H1 (cell line): Measurements from ENCODE around the gene CD1D. TPM values are rescaled to one million over a fixed set of nuclear protein-coding genes. Genes with fewer than 3 reads are reported as not detected.

ENCODE experiments used
- CTCF ChIA-PET: fragments of 300-600 bp; sonication (Branson Sonifier 250); formaldehyde crosslinking; loops from one replicate; lab custom pipeline; 2021; ENCODE audit not compliant: partially characterized antibody; lab: Charles Lee
- POLR2A ChIA-PET: fragments of 300-600 bp; sonication (Branson Sonifier 250); formaldehyde crosslinking; loops from one replicate; lab custom pipeline; 2021; ENCODE audit warnings: inconsistent platforms; ENCODE audit not compliant: partially characterized antibody; lab: Charles Lee
- DNase-seq, 2 experiments: peaks; one replicate each; pipeline versions ENCODE4 v3.0.0 to v3.0.0-alpha.2; 2010 to 2022; ENCODE audit warnings: low spot score in 2 of 2, low read depth in 1 of 2, mixed read lengths in 1 of 2
- FAIRE-seq: peaks from 2 replicates; lab custom pipeline; 2011; peaks lifted over from hg19 to GRCh38; lab: Jason Lieb, UNC
- H2AFZ ChIP-seq: 2 replicates; pipeline ENCODE4 v1.8.1; 2012; ENCODE audit warnings: low read length, inconsistent platforms
- H2AK5ac ChIP-seq: 2 replicates; pipeline ENCODE4 v1.6.1; 2013; ENCODE audit warnings: low read depth, low read length
- H2BK120ac ChIP-seq: replicated peaks from 2 replicates; pipeline ENCODE3; 2013; ENCODE audit warnings: low read depth, low read length, inconsistent platforms
- H2BK12ac ChIP-seq: 2 replicates; pipeline ENCODE4 v1.6.1; 2013; ENCODE audit warnings: low read depth, low read length
- H2BK15ac ChIP-seq: 2 replicates; pipeline ENCODE4 v1.6.1; 2013; ENCODE audit warnings: low read length
- H2BK20ac ChIP-seq: 2 replicates; pipeline ENCODE4 v1.6.1; 2013; ENCODE audit warnings: low read length
- H2BK5ac ChIP-seq: 2 replicates; pipeline ENCODE4 v1.6.1; 2013; ENCODE audit warnings: low read depth, low read length
- H3K14ac ChIP-seq: 2 replicates; pipeline ENCODE4 v1.6.1; 2013; ENCODE audit warnings: inconsistent platforms; ENCODE audit not compliant: insufficient read length
- H3K18ac ChIP-seq: 2 replicates; pipeline ENCODE4 v1.6.1; 2013; ENCODE audit warnings: low read length; ENCODE audit errors: extremely low read depth
- H3K23ac ChIP-seq: 2 replicates; pipeline ENCODE4 v1.6.1; 2013; ENCODE audit warnings: inconsistent platforms; ENCODE audit not compliant: insufficient read length
- H3K23me2 ChIP-seq: 2 replicates; pipeline ENCODE4 v1.6.1; 2013; ENCODE audit warnings: low read depth, low read length
- H3K27ac ChIP-seq: 2 replicates; pipeline ENCODE4 v1.6.1; 2011; ENCODE audit warnings: low read depth, low read length, inconsistent platforms
- H3K27me3 ChIP-seq, 4 experiments: replicated peaks in 1 of 4; 1 replicate in 1 of 4; 2 replicates in 3 of 4; pipeline versions ENCODE4 v1.6.1 to v1.8.1; 2011 to 2013; ENCODE audit warnings: low read length in 3 of 4, mild to moderate bottlenecking in 3 of 4, inconsistent platforms in 2 of 4, mixed read lengths in 2 of 4, moderate library complexity in 1 of 4; ENCODE audit not compliant: control insufficient read depth in 3 of 4, insufficient read depth in 3 of 4; ENCODE audit errors: extremely low read depth in 1 of 4
- H3K36me3 ChIP-seq, 4 experiments: 2 replicates each; pipeline versions ENCODE4 v1.6.1 to v1.8.1; 2011 to 2013; ENCODE audit warnings: mild to moderate bottlenecking in 4 of 4, low read length in 3 of 4, moderate library complexity in 2 of 4, control low read depth in 1 of 4, inconsistent platforms in 1 of 4; ENCODE audit not compliant: insufficient read depth in 4 of 4, control insufficient read depth in 2 of 4
- H3K4ac ChIP-seq: replicated peaks from 2 replicates; pipeline ENCODE3; 2013; ENCODE audit warnings: low read length, low read depth, mixed read lengths, inconsistent platforms; ENCODE audit not compliant: insufficient read length
- H3K4me1 ChIP-seq, 4 experiments: replicated peaks in 1 of 4; 1 replicate in 1 of 4; 2 replicates in 3 of 4; pipeline versions ENCODE4 v1.6.1 to v1.8.1; 2011 to 2013; ENCODE audit warnings: low read length in 3 of 4, inconsistent platforms in 2 of 4, mixed read lengths in 1 of 4; ENCODE audit not compliant: insufficient read depth in 4 of 4, control insufficient read depth in 3 of 4
- H3K4me2 ChIP-seq, 2 experiments: 2 replicates each; pipeline versions ENCODE4 v1.6.1 to v1.8.1; 2011 to 2013; ENCODE audit warnings: low read depth in 2 of 2, low read length in 2 of 2, control low read depth in 1 of 2, inconsistent platforms in 1 of 2, mild to moderate bottlenecking in 1 of 2; ENCODE audit not compliant: insufficient read depth in 1 of 2
- H3K4me3 ChIP-seq, 4 experiments: fragments of 200-600, 300-600 bp in 1 of 4; sonication (generic), shearing (Covaris generic), sonication (Bioruptor Twin) in 1 of 4; 2 replicates each; pipeline versions ENCODE4 v1.5.1 to v1.8.1; 2011 to 2016; ENCODE audit warnings: low read length in 4 of 4, low read depth in 3 of 4, control low read depth in 2 of 4, inconsistent platforms in 2 of 4, mild to moderate bottlenecking in 2 of 4, mixed read lengths in 1 of 4, moderate library complexity in 1 of 4; ENCODE audit not compliant: insufficient read depth in 2 of 4; ENCODE audit errors: extremely low read depth in 1 of 4
- H3K56ac ChIP-seq: replicated peaks from 2 replicates; pipeline ENCODE3; 2013; ENCODE audit warnings: low read depth, mild to moderate bottlenecking, mixed read lengths, low read length, inconsistent platforms; ENCODE audit not compliant: insufficient read length
- H3K79me1 ChIP-seq: 2 replicates; pipeline ENCODE4 v1.6.1; 2013; ENCODE audit warnings: low read depth, low read length, control low read depth
- H3K79me2 ChIP-seq, 2 experiments: 2 replicates each; pipeline versions ENCODE4 v1.6.1 to v1.8.1; 2012 to 2013; ENCODE audit warnings: low read length in 2 of 2, mild to moderate bottlenecking in 2 of 2, inconsistent platforms in 1 of 2; ENCODE audit not compliant: insufficient read depth in 2 of 2, control insufficient read depth in 1 of 2
- H3K9ac ChIP-seq, 4 experiments: replicated peaks in 1 of 4; 1 replicate in 1 of 4; 2 replicates in 3 of 4; pipeline versions ENCODE4 v1.6.1 to v1.8.1; 2011 to 2013; ENCODE audit warnings: low read depth in 3 of 4, low read length in 3 of 4, control low read depth in 2 of 4, mild to moderate bottlenecking in 2 of 4, moderate library complexity in 2 of 4, inconsistent platforms in 1 of 4; ENCODE audit errors: extremely low read depth in 1 of 4
- H3K9me3 ChIP-seq, 2 experiments: 2 replicates each; pipeline versions ENCODE4 v1.6.1 to v1.8.1; 2012 to 2013; ENCODE audit warnings: mild to moderate bottlenecking in 2 of 2, moderate library complexity in 2 of 2, control low read depth in 1 of 2, inconsistent platforms in 1 of 2, low read depth in 1 of 2, low read length in 1 of 2, mixed read lengths in 1 of 2; ENCODE audit not compliant: insufficient read depth in 2 of 2
- H4K20me1 ChIP-seq, 2 experiments: replicated peaks in 1 of 2; 2 replicates each; pipeline versions ENCODE3 to v1.8.1; 2011 to 2013; ENCODE audit warnings: inconsistent platforms in 2 of 2, low read length in 2 of 2, mild to moderate bottlenecking in 1 of 2; ENCODE audit not compliant: insufficient read depth in 2 of 2, control insufficient read depth in 1 of 2
- H4K5ac ChIP-seq: 2 replicates; pipeline ENCODE4 v1.6.1; 2013; ENCODE audit warnings: low read length, low read depth, mixed read lengths, inconsistent platforms; ENCODE audit not compliant: insufficient read length
- H4K8ac ChIP-seq: 2 replicates; pipeline ENCODE4 v1.8.0; 2013; ENCODE audit warnings: mild to moderate bottlenecking, moderate library complexity, low read length, inconsistent platforms; ENCODE audit not compliant: insufficient read depth; ENCODE audit errors: extremely low read depth
- H4K91ac ChIP-seq: replicated peaks from 2 replicates; pipeline ENCODE3; 2013; ENCODE audit warnings: low read length, mixed read lengths, inconsistent platforms; ENCODE audit not compliant: insufficient read length
- ASH2L ChIP-seq: fragments of 200-600, 300-600 bp; sonication (generic); IDR thresholded peaks from one replicate; pipeline ENCODE4 v1.7.1; 2017; ENCODE audit warnings: low read length
- BRCA1 ChIP-seq: IDR thresholded peaks from 2 replicates; pipeline ENCODE4 v1.6.1; 2012; ENCODE audit warnings: low read depth, low read length, improper control_type of control experiment
- CTBP2 ChIP-seq: IDR thresholded peaks from 2 replicates; pipeline ENCODE4 v1.7.0; 2011; ENCODE audit warnings: borderline replicate concordance, mild to moderate bottlenecking, moderate library complexity, mixed read lengths, low read length; ENCODE audit not compliant: insufficient read depth, insufficient read length
- FOSL1 ChIP-seq: IDR thresholded peaks from 2 replicates; pipeline ENCODE4 v1.6.1; 2011; ENCODE audit warnings: mild to moderate bottlenecking, low read depth, low read length, moderate library complexity; ENCODE audit not compliant: insufficient read depth
- GABPA ChIP-seq: IDR thresholded peaks from 2 replicates; pipeline ENCODE4 v1.6.1; 2011; ENCODE audit warnings: mild to moderate bottlenecking, low read length, moderate library complexity, borderline replicate concordance; ENCODE audit not compliant: insufficient read depth
- GTF2F1 ChIP-seq: IDR thresholded peaks from 2 replicates; pipeline ENCODE4 v1.6.1; 2012; ENCODE audit warnings: low read depth, low read length, improper control_type of control experiment, borderline replicate concordance
- KDM5A ChIP-seq: fragments of 200-600 bp; IDR thresholded peaks from 2 replicates; pipeline ENCODE4 v1.7.1; 2012; ENCODE audit warnings: mild to moderate bottlenecking, low read length, inconsistent platforms, mixed read lengths
- PHF8 ChIP-seq: fragments of 200-600 bp; sonication (generic); conservative IDR thresholded peaks from 2 replicates; pipeline ENCODE4 v1.7.1; 2012; ENCODE audit warnings: low read depth, mild to moderate bottlenecking, inconsistent platforms, low read length, moderate library complexity
- POU5F1 ChIP-seq: IDR thresholded peaks from 2 replicates; pipeline ENCODE4 v1.6.1; 2011; ENCODE audit warnings: low read depth, mild to moderate bottlenecking, low read length, moderate library complexity
- RXRA ChIP-seq: IDR thresholded peaks from 2 replicates; pipeline ENCODE4 v1.6.1; 2011; ENCODE audit warnings: low read depth, mild to moderate bottlenecking, low read length, moderate library complexity; ENCODE audit not compliant: insufficient read depth
- SAP30 ChIP-seq: fragments of 300-600 bp; sonication (generic); IDR thresholded peaks from 2 replicates; pipeline ENCODE4 v1.7.1; 2012; ENCODE audit warnings: low read length, moderate library complexity, mild to moderate bottlenecking, inconsistent platforms; ENCODE audit not compliant: insufficient read depth, insufficient replicate concordance
- SIN3A ChIP-seq, 2 experiments: IDR thresholded peaks in 1 of 2; conservative IDR thresholded peaks in 1 of 2; 2 replicates each; pipeline ENCODE4 v1.6.1; 2011 to 2012; ENCODE audit warnings: low read length in 2 of 2, improper control_type of control experiment in 1 of 2, low read depth in 1 of 2, mild to moderate bottlenecking in 1 of 2
- SIRT6 ChIP-seq: IDR thresholded peaks from one replicate; pipeline ENCODE4 v1.7.1; 2012; ENCODE audit warnings: low read length, inconsistent platforms
- TAF1 ChIP-seq: IDR thresholded peaks from 2 replicates; pipeline ENCODE4 v1.6.1; 2011; ENCODE audit warnings: mild to moderate bottlenecking, low read depth, low read length
- WGBS, 2 experiments: shearing (Covaris generic) in 1 of 2; methylation state at CpG; one replicate each; pipeline versions ENCODE4 v1.1.6 to v1.1.7; 2013 to 2015; ENCODE audit warnings: low lambda C conversion rate in 2 of 2, mixed read lengths in 2 of 2, inconsistent platforms in 1 of 2, low coverage in 1 of 2, missing lambda C conversion rate in 1 of 2; ENCODE audit not compliant: insufficient replicate concordance in 2 of 2, insufficient coverage in 1 of 2, insufficient read length in 1 of 2; ENCODE audit errors: extremely low coverage in 1 of 2, missing lambda C conversion rate in 1 of 2; 5-methylcytosine and 5-hydroxymethylcytosine counted together
- polyA plus RNA-seq, 7 experiments: library from polyadenylated mRNA; depleted of rRNA in 3 of 7; stranded (reverse) in 5 of 7; unstranded in 2 of 7; fragments of >200 nt in 5 of 7; fragments of 200-250 nt in 2 of 7; gene quantifications; 1 replicate in 5 of 7; 2 replicates in 1 of 7; 4 replicates in 1 of 7; pipeline versions ENCODE4 v1.2.1 to v1.2.3, GENCODE V29; 2011 to 2013; ENCODE audit warnings: missing spikeins in 2 of 7, mixed read lengths in 2 of 7
- total RNA-seq: library from RNA; stranded (reverse); fragmentation: NEBNext Ultra II Directional; extraction: Animal tissue kit (Norgen Biotek cat#: 25700); gene quantifications from 2 replicates; pipeline ENCODE4 v1.2.1, GENCODE V29; 2021

CD1D gene
- total and polyA plus RNA-seq, 2 of the 8 experiments (the other 6 are each of a cell fraction or from before 2014, with no cell fraction given): 1.1 to 1.6 TPM

DNA sequence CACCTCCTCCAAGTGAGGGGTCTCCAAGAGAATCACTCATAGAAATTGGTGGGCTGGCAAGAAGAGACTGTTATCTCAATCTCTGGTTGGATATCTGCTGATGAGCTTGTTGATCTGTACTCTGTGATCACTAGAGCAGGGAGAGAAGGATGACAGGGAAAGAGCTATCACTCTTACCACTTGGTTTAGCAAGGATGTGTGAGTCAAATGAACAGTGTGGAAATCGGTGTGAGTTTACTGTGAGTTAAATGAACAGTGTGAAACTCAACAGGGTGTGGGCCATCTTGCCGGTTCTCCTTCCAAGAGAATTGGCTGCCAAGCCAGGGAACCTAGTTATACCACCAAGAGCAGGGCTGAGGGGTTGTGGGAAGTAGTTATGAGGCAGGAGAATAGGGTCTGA lies 33.3 kb upstream of the CD1D start:
- H3K27ac ChIP-seq: no peak overlapping the region
- no peak overlapping the region for H2BK120ac ChIP-seq
- H2BK12ac ChIP-seq: no peak overlapping the region
- ChIA-PET POLR2A (no interaction called here), CTCF (interaction anchor here (0.9 to 1.0 kb wide), 2 partner anchors 21 to 49 kb away, joined by 3 read pairs; no protein-coding TSS in a partner anchor)
- H3K36me3 ChIP-seq: no peaks in the 10 kb centered on the region
- H3K79me2 ChIP-seq: no peaks in the 10 kb centered on the region
- no peak overlapping the region for H3K23ac ChIP-seq
- no peak overlapping the region for H3K56ac ChIP-seq
- H3K79me1 ChIP-seq: no peaks in the 10 kb centered on the region
- H3K4me2 ChIP-seq: no peak overlapping the region
- no peak overlapping the region for H2AK5ac ChIP-seq
- 86% methylated on average over 2 of the region's 2 CpGs; no CpG with 5 or more reads in 1 of the 2 experiments for WGBS, 2 experiments
- 0 out of 2 replicates have a peak overlapping the region, but pooled peaks have one; percentile 24 for H2BK20ac ChIP-seq
- no peak overlapping the region for H2BK15ac ChIP-seq
- H4K20me1 ChIP-seq: no peaks in the 10 kb centered on the region
- H3K27me3 ChIP-seq: peaks cover 0 to 13% (median 5%) of the 10 kb centered on the region in 4 experiments; a peak in 4 of 7 replicates
- H3K9ac ChIP-seq: no peak overlapping the region
- FAIRE-seq (no peak), DNase-seq (no peak)
- H3K23me2 ChIP-seq: peaks cover 4% of the 10 kb centered on the region
- no peak overlapping the region for H2AFZ ChIP-seq
- no peaks in the 10 kb centered on the region for H3K9me3 ChIP-seq
- no peak overlapping the region for H3K4me3 ChIP-seq
- no peaks in the 10 kb centered on the region; a peak in 2 of 7 replicates for H3K4me1 ChIP-seq
- no peak overlapping the region for H3K14ac ChIP-seq
- H4K91ac ChIP-seq: no peak overlapping the region
- no peak overlapping the region for H2BK5ac ChIP-seq
- H3K4ac ChIP-seq: no peak overlapping the region
- H3K18ac ChIP-seq: no peak overlapping the region
- H4K8ac ChIP-seq: no peak overlapping the region
- H4K5ac ChIP-seq: no peak overlapping the region
- TF ChIP-seq ASH2L (no peak), PHF8 (no peak), RXRA (no peak), POU5F1 (no peak), CTBP2 (no peak), SIRT6 (no peak), GABPA (no peak), SAP30 (no peak), TAF1 (no peak), KDM5A (no peak), BRCA1 (no peak), GTF2F1 (no peak), FOSL1 (no peak), SIN3A (conservative IDR thresholded peaks at IDR 0.05 in 1 of 2, IDR thresholded peaks at IDR 0.05 in 1 of 2; ENCODE audit: low read depth in 1 of 2, low read length in 2 of 2) (no peak)
